HepG2 (cell line): ENCODE data around the gene C11orf24. TPM values are rescaled to one million over a fixed set of nuclear protein-coding genes. Genes with fewer than 3 reads are reported as not detected.

Experiments used
- CSRNP1 ChIP-seq: sonication (generic); formaldehyde crosslinking; IDR thresholded peaks from 2 replicates; pipeline ENCODE4 v1.8.1; 2023; ENCODE audit warnings: mild to moderate bottlenecking, missing genetic modification reagents
- GTF2F1 ChIP-seq: fragments of 150-350 bp; IDR thresholded peaks from 2 replicates; pipeline ENCODE4 v1.6.1; 2014; ENCODE audit warnings: low read length
- GTF3A ChIP-seq: sonication (generic); formaldehyde crosslinking; conservative IDR thresholded peaks from 2 replicates; pipeline ENCODE4 v1.4.0; 2020; ENCODE audit warnings: mild to moderate bottlenecking, missing genetic modification reagents
- KLF13 ChIP-seq: sonication (generic); formaldehyde crosslinking; IDR thresholded peaks from 2 replicates; pipeline ENCODE4 v1.4.0; 2020; ENCODE audit warnings: mild to moderate bottlenecking, missing genetic modification reagents
- MEIS2 ChIP-seq: sonication (generic); formaldehyde crosslinking; IDR thresholded peaks from 2 replicates; pipeline ENCODE4 v1.9.0; 2021; ENCODE audit warnings: mild to moderate bottlenecking, missing genetic modification reagents
- NFAT5 ChIP-seq: sonication (generic); formaldehyde crosslinking; IDR thresholded peaks from 2 replicates; pipeline ENCODE4 v1.4.0; 2020; ENCODE audit warnings: missing genetic modification reagents
- PHF8 ChIP-seq: sonication (generic); formaldehyde crosslinking; IDR thresholded peaks from 2 replicates; pipeline ENCODE4 v1.5.0; 2020; ENCODE audit warnings: missing genetic modification reagents
- RBM39 ChIP-seq: fragments of 200-400 bp; formaldehyde crosslinking; IDR thresholded peaks from one replicate; pipeline ENCODE4 v1.6.1; 2018; ENCODE audit warnings: antibody characterized with exemption, mild to moderate bottlenecking, low read depth, low read length; ENCODE audit not compliant: poor library complexity, severe bottlenecking
- REL ChIP-seq: sonication (generic); formaldehyde crosslinking; conservative IDR thresholded peaks from 2 replicates; pipeline ENCODE4 v1.8.0; 2022; ENCODE audit warnings: mild to moderate bottlenecking, missing genetic modification reagents, moderate library complexity
- SCMH1 ChIP-seq: sonication (generic); formaldehyde crosslinking; IDR thresholded peaks from 2 replicates; pipeline ENCODE4 v1.9.0; 2021; ENCODE audit warnings: missing genetic modification reagents, mild to moderate bottlenecking, borderline replicate concordance
- ZNF432 ChIP-seq: sonication (generic); formaldehyde crosslinking; IDR thresholded peaks from 2 replicates; pipeline ENCODE4 v1.5.0; 2020; ENCODE audit warnings: missing genetic modification reagents, mild to moderate bottlenecking, borderline replicate concordance
- ZNF646 ChIP-seq: sonication (generic); formaldehyde crosslinking; IDR thresholded peaks from 2 replicates; pipeline ENCODE4 v1.9.0; 2021; ENCODE audit warnings: mild to moderate bottlenecking, missing genetic modification reagents
- ZNF703 ChIP-seq: sonication (generic); formaldehyde crosslinking; IDR thresholded peaks from 2 replicates; pipeline ENCODE4 v1.5.1; 2020; ENCODE audit warnings: missing genetic modification reagents, mild to moderate bottlenecking, moderate library complexity, borderline replicate concordance
- ZNF724P ChIP-seq: sonication (generic); formaldehyde crosslinking; IDR thresholded peaks from 2 replicates; pipeline ENCODE4 v1.8.0; 2022; ENCODE audit warnings: missing genetic modification reagents, borderline replicate concordance
- ZNF792 ChIP-seq: IDR thresholded peaks from 2 replicates; pipeline ENCODE4 v1.6.1; 2016
- polyA plus RNA-seq, 8 experiments: library from polyadenylated mRNA; depleted of rRNA in 3 of 8; stranded (reverse) in 7 of 8; unstranded in 1 of 8; fragments of >200 nt; fragmentation: Illumina TruSeq in 4 of 8; extraction: Trizol in 4 of 8; gene quantifications; 2 replicates each; pipeline versions ENCODE4 v1.2.1 to v1.2.3, GENCODE V29; 2011 to 2016; ENCODE audit warnings: low read depth in 4 of 8, missing spikeins in 1 of 8, mixed read lengths in 1 of 8; ENCODE audit not compliant: insufficient read depth in 1 of 8
- total RNA-seq, 5 experiments: library from RNA; depleted of rRNA; stranded (reverse); fragments of >200 nt; fragmentation: Illumina TruSeq; extraction: Trizol; gene quantifications; 2 replicates each; pipeline ENCODE4 v1.2.3, GENCODE V29; 2016; ENCODE audit warnings: low read depth in 1 of 5

Gene C11orf24
- total and polyA plus RNA-seq, 2 of the 13 experiments (the other 11 are each of a cell fraction or from before 2014, with no cell fraction given): 52.9 to 55.5 TPM

- 0 out of 2 replicates have a peak, but pooled peaks have one; percentile 44 for TF ChIP-seq CSRNP1 (CRISPR knock-in tag)
- no peak for TF ChIP-seq SCMH1 (CRISPR knock-in tag)
- peak; percentile 49; the same call in 1 of the 2 replicates for TF ChIP-seq PHF8 (CRISPR knock-in tag)
- TF ChIP-seq KLF13 (CRISPR knock-in tag): no peak
- no peak for TF ChIP-seq GTF2F1
- TF ChIP-seq ZNF792 (CRISPR knock-in tag): peak; percentile 79; the same call in 1 of the 2 replicates
- no peak for TF ChIP-seq NFAT5 (CRISPR knock-in tag)
- no peak for TF ChIP-seq ZNF703 (CRISPR knock-in tag)
- TF ChIP-seq GTF3A: no peak
- no peak for TF ChIP-seq ZNF646
- TF ChIP-seq MEIS2 (CRISPR knock-in tag): 0 out of 2 replicates have a peak, but pooled peaks have one; percentile 57
- TF ChIP-seq ZNF432: no peak
- TF ChIP-seq REL (CRISPR knock-in tag): no peak
- TF ChIP-seq RBM39: no peak
- TF ChIP-seq ZNF724P (CRISPR knock-in tag): no peak
Observed at GRCh38 chr11:68257477-68258362, 14.1 kb downstream of the C11orf24 start (continued).
